Stimulated activated CD8-positive, alpha-beta memory T cell treated with anti-CD3 and anti-CD28 coated beads, Interleukin-7, amount 100 ng/mL, for 1 hour (primary cell): Measurements from ENCODE around the gene ACYP2.
"Not testable (repeated sequence)": the region's sequence is repeated elsewhere in the genome, so short reads cannot be mapped to it uniquely, and the experiment has no call there.

ENCODE experiments used
- DNase-seq, 2 donors: peaks; one replicate each; pipeline ENCODE4 v3.0.0-alpha.2; 2020; ENCODE audit warnings: low read depth in 2 of 2

ACYP2 gene

DNA sequence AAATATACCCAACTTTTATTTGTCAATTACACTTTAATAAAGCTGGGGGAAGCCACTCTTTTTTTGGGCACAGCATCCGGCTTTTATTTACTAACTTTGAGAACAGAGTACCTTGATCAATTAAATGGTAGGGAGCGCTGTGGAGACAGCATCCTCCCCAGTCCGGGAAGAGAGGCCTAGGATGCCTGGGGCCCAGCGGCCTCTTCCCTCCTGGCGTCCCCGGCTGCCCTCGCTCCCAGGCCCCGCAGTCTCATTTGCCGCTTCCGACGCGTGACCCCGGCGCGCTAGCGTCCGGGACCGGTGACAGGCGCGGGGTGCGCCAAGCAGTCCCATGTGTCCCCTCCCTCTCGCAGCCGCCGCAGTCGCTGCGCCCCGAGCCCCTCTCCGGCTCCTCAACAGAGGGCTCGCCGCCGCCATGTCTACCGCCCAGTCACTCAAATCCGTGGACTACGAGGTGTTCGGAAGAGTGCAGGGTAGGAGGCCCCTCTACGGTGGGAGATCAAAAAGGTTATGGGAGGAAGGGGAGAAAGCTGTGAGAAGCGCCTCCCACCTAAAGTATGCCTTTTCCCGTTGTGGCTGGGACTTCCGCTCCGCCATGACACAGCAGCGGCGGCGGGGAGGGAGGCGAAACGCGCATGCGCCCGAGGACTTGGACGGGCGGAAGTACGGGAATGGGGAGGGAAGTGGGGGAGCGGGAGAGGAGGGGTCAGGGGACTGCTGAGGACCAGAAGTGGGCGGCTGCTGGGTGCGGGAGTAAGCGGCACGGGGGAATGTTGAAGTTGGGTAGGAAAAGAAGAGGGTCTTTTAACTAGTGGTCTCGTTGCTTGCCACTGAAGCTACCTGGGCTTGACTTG lies at the start of gene ACYP2:
ACYP2 (plus strand) TSS at position 332 of the 854 bp plus-strand sequence.
- peak; percentile 80 to 88 for DNase-seq

DNA sequence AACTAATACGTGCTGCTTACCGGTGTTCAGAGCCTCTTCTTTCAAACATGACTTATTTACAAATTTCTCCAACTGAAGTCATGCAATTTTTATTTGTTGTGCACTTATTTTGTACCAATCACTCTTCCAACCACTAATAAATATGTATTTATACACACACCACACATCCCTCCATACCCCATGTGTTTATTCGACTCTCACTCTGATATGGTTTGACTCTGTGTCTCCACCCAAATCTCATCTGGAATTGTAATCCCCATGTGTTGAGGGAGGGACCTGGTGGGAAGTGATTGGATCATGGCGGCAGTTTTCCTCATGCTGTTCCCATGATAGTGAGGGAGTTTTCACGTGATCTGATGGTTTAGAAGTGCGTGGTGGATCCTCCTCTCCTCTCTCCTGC lies 49.5 kb upstream of the ACYP2 start:
- no peak for DNase-seq

GRCh38 chr2:54067851-54068375 lies 47.5 kb upstream of the ACYP2 start:
- DNase-seq = no peak

DNA sequence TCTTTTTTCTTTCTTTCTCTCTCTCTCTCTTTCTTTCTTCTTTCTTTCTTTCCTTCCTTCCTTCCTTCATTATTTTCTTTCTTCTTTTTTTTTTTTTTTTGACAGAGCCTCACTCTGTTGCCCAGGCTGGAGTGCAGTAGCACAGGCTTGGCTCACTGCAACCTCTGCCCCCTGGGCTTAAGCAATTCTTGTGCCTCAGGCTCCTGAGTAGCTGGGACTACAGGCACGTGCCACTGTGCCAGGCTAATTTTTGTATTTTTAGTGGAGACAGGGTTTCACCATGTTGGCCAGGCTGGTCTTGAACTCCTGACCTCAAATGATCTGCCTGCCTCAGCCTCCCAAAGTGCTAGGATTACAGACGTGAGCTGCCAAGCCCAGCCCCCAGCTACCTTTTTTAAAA lies 42.9 kb upstream of the ACYP2 start:
- not testable (repeated sequence) for DNase-seq

DNA sequence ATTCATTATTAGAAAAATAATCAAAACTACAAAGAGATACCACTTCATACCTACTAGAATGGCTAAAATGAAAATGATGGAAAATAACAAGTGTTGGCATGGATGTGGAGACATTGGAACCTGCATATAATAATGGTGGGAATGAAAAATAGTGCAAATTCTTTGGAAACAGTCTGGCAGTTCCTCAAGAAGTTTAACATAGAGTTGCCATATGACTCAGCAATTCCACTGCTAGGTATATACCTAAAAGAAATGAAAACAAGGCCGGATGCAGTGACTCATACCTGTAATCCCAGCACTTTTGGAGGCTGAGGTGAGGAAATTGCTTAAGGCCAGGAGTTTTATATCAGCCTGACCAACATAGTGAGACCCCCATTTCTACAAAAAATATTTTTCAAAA lies 41.6 kb upstream of the ACYP2 start:
- DNase-seq = no peak

GRCh38 chr2:54074606-54075341 lies 40.6 kb upstream of the ACYP2 start:
- DNase-seq = no peak

DNA sequence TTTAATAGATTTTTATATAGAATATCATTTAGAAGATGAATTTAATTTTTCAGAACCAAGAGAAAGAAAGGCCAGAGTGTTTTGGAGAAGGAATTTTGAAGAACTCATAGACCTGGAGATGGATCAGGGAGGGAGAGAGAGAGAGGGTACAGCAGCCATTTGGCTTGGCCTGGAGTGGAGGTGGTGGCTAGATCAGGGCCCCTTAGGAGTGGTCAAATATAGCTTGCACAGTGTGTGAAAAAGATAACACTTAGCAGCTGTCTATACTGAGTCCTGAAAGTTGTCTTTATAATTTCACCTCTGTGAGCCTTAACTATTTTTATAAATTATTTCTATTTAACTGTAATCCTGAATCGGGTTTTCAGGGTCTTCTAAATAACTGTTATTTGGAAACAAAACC lies 38.8 kb upstream of the ACYP2 start:
- no peak for DNase-seq

DNA sequence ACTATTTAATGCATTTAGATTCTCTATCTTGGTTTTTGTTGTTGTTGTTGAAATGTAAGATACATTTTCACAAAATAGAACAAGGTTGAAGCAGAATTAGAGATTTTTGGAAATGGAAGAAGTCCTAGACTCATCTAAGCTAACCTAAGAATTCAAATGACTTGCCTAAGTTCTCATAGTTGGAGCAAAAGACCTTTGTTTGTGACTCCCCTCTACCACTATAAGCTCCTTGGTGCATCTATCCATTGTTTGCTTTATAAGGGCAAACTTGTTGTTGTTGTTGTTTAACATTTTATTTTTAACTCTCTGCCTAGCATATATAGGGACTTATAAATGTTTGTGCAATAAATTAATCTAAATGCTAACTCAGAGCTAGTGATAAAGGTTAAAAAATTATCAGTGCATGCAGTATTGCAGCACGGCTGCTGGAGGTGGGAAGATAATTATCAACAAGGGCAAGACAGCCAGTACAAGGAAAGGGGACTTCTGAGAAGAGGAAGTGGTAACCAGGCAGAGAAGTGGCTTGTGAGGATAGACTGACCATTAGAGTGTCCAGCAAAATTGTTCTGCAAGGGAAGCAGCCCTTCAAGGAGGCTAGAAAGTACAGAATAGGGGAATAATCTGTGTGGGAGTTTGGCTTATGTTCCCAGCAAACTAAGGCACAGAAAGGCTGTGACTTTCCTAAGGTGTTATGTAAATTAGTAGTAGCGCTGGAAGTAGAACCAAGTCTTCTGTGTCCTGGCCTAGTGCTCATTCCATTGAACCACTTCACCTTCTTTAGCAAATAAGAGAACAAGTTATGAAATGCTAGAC lies 38.1 kb upstream of the ACYP2 start:
- DNase-seq = no peak

DNA sequence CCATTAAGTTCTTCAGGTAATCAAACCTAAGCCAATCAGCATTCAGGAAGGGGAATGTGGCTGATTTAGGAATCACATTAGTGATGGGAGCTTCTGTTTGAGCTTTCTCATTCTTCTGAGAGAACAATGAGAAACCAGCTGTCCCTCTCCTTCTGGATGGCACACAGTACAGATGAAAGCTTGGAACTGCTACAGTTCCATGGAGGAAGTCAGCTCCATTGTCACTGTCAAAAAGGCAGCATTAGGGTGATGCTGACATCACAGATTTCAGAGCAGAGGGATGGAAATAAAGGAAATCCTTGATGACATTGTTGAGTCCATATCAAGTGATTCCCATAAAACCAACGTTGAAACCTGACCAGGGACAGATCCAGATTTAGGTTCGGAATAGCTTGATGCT lies 36.1 kb upstream of the ACYP2 start:
- DNase-seq = no peak

- DNase-seq = no peak
These were observed 33.8 kb upstream of the ACYP2 start for GRCh38 chr2:54081574-54081973.

DNA sequence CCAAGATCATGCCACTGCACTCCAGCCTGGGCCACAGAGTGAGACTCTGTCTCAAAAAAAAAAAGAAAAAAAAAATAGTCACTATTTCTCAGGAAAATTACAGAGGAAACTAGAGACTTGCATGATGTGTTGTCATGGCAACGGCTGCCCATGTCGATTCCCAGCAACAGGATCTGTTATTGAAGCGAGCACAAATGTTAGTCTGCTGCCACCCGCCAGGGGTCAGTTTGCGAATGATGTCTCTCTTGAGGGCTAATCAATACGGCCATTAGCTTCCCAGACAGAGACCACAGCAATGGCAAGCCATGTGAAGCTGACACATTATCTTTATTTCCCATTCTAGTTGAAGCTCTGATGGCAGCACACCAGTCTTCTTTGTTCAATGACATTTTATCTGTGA lies 32.4 kb upstream of the ACYP2 start:
- no peak for DNase-seq

GRCh38 chr2:54083445-54083844 lies 32.0 kb upstream of the ACYP2 start:
- no peak for DNase-seq

- no peak for DNase-seq
These were observed 30.8 kb upstream of the ACYP2 start for GRCh38 chr2:54084600-54084999.

DNA sequence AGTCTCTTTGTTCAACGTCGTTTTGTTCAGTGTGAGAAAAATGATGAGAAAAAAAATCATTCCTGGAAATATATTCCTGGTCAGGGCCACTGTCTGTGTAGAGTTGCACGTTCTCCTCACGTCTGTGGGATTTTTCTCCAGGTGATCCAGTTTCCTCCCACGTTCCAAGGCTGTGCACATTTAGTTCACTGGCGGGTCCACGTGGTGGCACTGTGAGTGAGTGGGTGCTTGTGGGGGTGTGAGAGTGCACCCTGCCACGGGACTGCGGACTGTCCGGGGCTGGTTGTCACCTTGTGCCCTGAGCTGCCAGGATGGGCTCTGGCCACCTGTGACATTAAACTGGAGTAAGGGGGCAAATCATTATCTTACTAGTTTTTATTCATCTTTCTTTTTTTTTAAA lies 30.3 kb upstream of the ACYP2 start:
- DNase-seq = no peak

GRCh38 chr2:54086157-54086556 lies 29.3 kb upstream of the ACYP2 start:
- no peak for DNase-seq

DNA sequence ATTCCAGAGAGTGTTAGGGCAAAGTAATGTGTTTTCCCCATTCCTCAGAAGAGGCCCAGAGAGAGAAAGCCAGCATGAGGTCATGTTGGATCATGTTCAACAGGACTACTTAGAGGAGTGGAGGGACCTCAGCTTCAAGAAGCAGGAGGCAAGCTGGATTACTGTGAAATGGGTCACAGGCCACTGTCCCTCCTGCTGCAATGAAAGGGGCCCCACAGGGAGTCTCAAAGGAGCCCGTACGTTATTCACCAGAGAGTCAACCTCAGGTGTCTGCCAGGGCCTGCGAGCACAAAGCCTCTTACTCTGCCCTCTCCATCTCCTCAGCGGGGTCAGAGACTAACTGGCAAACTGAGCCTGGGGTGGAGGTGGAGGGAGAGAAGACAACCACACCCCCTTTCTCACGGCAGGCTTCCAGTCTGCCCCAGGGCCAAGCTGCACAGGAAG lies 27.2 kb upstream of the ACYP2 start:
- no peak for DNase-seq

DNA sequence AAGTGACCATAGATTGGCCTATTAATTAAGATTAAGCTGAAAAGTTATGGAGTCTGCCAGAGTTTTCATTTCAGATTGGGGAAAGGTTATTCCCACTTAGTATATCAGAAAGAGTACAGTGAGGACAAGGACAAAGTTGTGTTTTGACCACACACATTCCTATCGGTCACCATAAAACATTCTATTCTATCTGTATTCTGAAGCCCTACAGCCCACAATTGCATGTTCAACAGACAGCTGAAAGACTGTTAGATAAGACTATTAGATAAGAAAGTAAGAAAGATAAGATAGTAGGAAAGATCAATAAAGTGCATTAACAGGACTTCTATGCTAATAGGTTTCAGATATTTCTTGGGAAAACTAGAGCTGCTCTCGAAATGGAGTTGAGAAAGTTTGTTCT lies 26.7 kb upstream of the ACYP2 start:
- DNase-seq = no peak

DNA sequence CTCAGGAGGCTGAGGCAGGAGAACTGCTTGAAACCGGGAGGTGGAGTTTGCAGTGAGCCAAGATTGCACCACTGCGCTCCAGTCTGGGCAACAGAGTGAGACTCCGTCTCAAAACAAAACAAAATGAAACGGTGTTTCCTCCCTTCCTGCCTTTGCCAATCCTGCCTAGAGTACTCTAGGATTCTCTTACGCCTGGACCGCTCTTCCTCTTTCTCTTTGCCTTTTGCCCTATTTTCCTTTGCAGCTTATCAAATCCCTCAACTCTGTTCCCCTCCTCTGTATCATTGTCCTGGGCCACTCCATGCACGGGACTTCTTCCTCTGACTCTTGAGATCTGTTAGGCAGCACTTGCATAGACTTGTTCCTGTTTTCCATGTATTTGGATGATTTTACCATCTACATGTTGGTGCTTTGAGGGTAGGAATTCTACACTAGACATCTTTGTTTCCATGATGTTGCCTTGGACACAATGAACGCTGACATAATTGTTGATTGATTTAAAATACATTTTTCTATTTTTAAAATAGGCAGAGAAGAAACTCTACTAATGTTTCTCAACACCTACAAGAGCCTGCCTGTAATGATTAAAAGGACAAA lies 24.8 kb upstream of the ACYP2 start:
- DNase-seq = no peak

DNA sequence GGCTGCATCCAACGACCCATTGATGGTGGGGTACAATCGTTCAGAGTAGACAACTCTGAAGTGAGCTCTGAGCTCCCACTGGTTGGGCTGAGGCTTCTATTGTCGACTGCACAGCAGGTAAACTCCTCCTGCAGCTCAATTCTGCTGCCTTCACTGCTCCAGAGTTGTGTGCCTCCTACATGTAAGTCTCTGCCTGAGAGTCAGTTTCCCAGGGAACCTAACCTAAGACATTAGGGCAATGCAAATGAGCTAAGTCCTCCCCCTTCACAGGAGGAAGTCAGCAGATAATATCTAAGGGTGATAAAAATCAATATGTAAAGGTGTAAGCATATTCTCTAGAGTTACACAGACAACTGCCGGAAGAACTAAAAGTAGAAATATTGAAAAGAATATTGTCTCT lies 22.5 kb upstream of the ACYP2 start:
- DNase-seq = no peak

DNA sequence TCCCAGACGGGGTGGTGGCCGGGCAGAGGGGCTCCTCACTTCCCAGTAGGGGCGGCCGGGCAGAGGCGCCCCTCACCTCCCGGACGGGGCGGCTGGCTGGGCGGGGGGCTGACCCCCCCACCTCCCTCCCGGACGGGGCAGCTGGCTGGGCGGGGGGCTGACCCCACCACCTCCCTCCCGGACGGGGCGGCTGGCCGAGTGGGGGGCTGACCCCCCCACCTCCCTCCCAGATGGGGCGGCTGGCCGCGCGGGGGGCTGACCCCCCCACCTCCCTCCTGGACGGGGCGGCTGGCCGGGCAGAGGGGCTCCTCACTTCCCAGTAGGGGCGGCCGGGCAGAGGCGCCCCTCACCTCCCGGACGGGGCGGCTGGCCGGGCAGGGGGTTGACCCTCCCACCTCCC lies 20.0 kb upstream of the ACYP2 start:
- DNase-seq = not testable (repeated sequence)

DNA sequence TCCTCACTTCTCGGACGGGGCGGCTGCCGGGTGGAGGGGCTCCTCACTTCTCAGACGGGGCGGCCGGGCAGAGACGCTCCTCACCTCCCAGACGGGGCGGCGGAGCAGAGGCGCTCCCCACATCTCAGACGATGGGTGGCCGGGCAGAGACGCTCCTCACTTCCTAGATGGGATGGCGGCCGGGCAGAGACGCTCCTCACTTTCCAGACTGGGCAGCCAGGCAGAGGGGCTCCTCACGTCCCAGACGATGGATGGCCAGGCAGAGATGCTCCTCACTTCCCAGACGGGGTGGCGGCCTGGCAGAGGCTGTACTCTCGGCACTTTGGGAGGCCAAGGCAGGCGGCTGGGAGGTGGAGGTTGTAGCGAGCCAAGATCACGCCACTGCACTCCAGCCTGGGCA lies 19.3 kb upstream of the ACYP2 start:
- DNase-seq = not testable (repeated sequence)

GRCh38 chr2:54097124-54097523 lies 18.3 kb upstream of the ACYP2 start:
- no peak for DNase-seq
